Keratinocyte (primary cell): Measurements from ENCODE around the gene GOLGA2. TPM values are rescaled to one million over a fixed set of nuclear protein-coding genes. Genes with fewer than 3 reads are reported as not detected.

Experiments
- DNase-seq: peaks from one replicate; pipeline ENCODE4 v3.0.0-alpha.2; 2011; ENCODE audit warnings: low read depth, missing footprints, low spot score
- FAIRE-seq: peaks from 2 replicates; lab custom pipeline; 2011; peaks lifted over from hg19 to GRCh38; lab: Jason Lieb, UNC
- H2AFZ ChIP-seq: 2 replicates; pipeline ENCODE4 v1.6.0; 2012; ENCODE audit warnings: low read length, control low read depth, inconsistent platforms; ENCODE audit not compliant: control insufficient read depth
- H3K27ac ChIP-seq: 2 replicates; pipeline ENCODE4 v1.5.1; 2011; ENCODE audit warnings: low read length; ENCODE audit not compliant: control insufficient read depth, insufficient read depth
- H3K27me3 ChIP-seq: 3 replicates; pipeline ENCODE4 v1.6.0; 2011; ENCODE audit warnings: low read length; ENCODE audit not compliant: control insufficient read depth, insufficient read depth; ENCODE audit errors: extremely low read depth
- H3K36me3 ChIP-seq, 2 experiments: 2 replicates in 1 of 2; 3 replicates in 1 of 2; pipeline ENCODE4 v1.5.1; 2011; ENCODE audit warnings: low read length in 2 of 2, mild to moderate bottlenecking in 1 of 2; ENCODE audit not compliant: control insufficient read depth in 2 of 2, insufficient read depth in 2 of 2; ENCODE audit errors: extremely low read depth in 1 of 2
- H3K4me1 ChIP-seq: 3 replicates; pipeline ENCODE4 v1.5.1; 2011; ENCODE audit warnings: low read length; ENCODE audit not compliant: control insufficient read depth, insufficient read depth; ENCODE audit errors: extremely low read depth
- H3K4me2 ChIP-seq: 3 replicates; pipeline ENCODE4 v1.6.0; 2011; ENCODE audit warnings: low read depth, low read length; ENCODE audit not compliant: control insufficient read depth, insufficient read depth; ENCODE audit errors: extremely low read depth
- H3K4me3 ChIP-seq, 3 experiments: fragments of 200-600 bp in 1 of 3; sonication (generic) in 1 of 3; 2 replicates in 2 of 3; 3 replicates in 1 of 3; pipeline ENCODE4 v1.5.1; 2011 to 2016; ENCODE audit warnings: low read length in 3 of 3, mild to moderate bottlenecking in 3 of 3, control low read depth in 2 of 3, inconsistent platforms in 1 of 3, low read depth in 1 of 3, mixed read lengths in 1 of 3, mixed run types in 1 of 3, moderate library complexity in 1 of 3; ENCODE audit not compliant: control insufficient read depth in 2 of 3, insufficient read depth in 2 of 3; ENCODE audit errors: extremely low read depth in 1 of 3
- H3K79me2 ChIP-seq: 2 replicates; pipeline ENCODE4 v1.6.0; 2012; ENCODE audit warnings: low read length; ENCODE audit not compliant: control insufficient read depth, insufficient read depth
- H3K9ac ChIP-seq: 3 replicates; pipeline ENCODE4 v1.6.0; 2011; ENCODE audit warnings: low read length; ENCODE audit not compliant: control insufficient read depth, insufficient read depth; ENCODE audit errors: extremely low read depth
- H3K9me1 ChIP-seq: 3 replicates; pipeline ENCODE4 v1.6.0; 2011; ENCODE audit warnings: low read length; ENCODE audit not compliant: control insufficient read depth, insufficient read depth; ENCODE audit errors: extremely low read depth
- H3K9me3 ChIP-seq: 2 replicates; pipeline ENCODE4 v1.5.1; 2012; ENCODE audit warnings: low read depth, low read length; ENCODE audit not compliant: control insufficient read depth
- H4K20me1 ChIP-seq: 3 replicates; pipeline ENCODE4 v1.6.0; 2011; ENCODE audit warnings: low read length; ENCODE audit not compliant: control insufficient read depth, insufficient read depth; ENCODE audit errors: extremely low read depth
- EZH2 ChIP-seq: IDR thresholded peaks from one replicate; pipeline ENCODE4 v1.6.1; 2012; ENCODE audit warnings: inconsistent platforms, mild to moderate bottlenecking, low read length, moderate library complexity
- dilution Hi-C: fragments of 300-500 bp; cut with MboI; formaldehyde crosslinking; loops from one replicate; pipeline ENCODE4 v1.7.0; 2020; ENCODE audit warnings: low sequenced_read_pairs; ENCODE audit not compliant: extremely low pct_ligation_motif_present
- polyA plus RNA-seq, 5 experiments: library from polyadenylated mRNA; depleted of rRNA in 3 of 5; stranded (reverse) in 3 of 5; stranded (forward) in 1 of 5; unstranded in 1 of 5; fragments of >200 nt; gene quantifications; 1 replicate in 1 of 5; 2 replicates in 3 of 5; 3 replicates in 1 of 5; pipeline versions ENCODE4 v1.2.1 to v1.2.3, GENCODE V29; 2011 to 2012; ENCODE audit warnings: missing spikeins in 2 of 5, low read depth in 1 of 5, low replicate concordance in 1 of 5
- TF ChIP-seq, protein P1 (sequence below), 3 experiments: IDR thresholded peaks in 1 of 3; conservative IDR thresholded peaks in 1 of 3; optimal IDR thresholded peaks in 1 of 3; 2 replicates in 2 of 3; 3 replicates in 1 of 3; pipeline versions ENCODE3 to v1.5.1; 2011; ENCODE audit warnings: low read length in 3 of 3, mild to moderate bottlenecking in 3 of 3, moderate library complexity in 2 of 3, control low read depth in 1 of 3, inconsistent platforms in 1 of 3; ENCODE audit not compliant: insufficient read depth in 2 of 3; ENCODE audit errors: extremely low read depth in 1 of 3

GOLGA2 gene
- polyA plus RNA-seq, 1 donor (not counting 4 experiments of a cell fraction or from before 2014, with no cell fraction given) = 41.6 TPM

DNA sequence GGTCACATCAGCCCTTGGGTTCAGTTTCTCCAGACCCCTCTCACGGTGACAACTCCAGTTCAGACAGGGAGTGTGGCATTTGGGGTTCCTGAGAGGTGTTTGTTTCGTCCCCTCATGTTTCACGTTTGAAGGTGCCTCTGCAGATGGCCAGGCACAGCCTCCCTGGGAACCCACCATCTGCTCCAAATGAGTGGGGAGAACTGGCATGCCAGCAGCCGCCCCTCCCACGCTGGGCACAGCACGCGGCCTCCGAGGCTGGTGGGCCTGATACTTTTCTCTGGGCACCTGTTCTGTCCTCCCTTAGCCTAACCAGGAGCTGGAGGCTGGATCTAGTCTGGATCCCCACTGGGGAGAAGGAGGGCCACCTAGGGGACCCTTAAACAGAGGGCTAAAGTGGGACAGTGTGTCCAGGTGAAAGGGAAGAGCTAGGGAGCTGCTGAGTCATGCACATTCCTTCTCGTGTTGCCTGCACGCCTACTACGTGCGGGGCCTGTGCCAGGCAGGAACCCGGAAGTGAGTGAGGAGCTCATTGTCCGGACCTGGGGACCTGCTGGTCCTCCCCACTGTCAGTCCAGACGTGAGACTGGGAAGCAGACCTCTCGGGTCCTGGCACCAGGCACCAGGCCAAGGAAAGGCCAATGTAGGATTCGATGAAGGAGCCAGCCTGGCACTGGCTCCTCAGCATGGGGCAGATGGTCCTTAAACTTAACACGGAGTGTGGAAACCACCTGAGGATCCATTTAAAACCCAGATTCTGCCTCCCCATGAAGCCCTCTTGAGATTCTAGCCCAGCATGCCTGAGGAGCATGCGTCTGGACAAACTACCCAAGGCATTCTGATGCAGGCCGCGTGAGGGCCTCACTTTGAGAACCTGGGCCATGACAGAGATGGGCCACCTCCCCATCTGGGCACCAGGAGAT lies 61.0 kb downstream of the GOLGA2 start:
- no peaks in the 10 kb centered on the region for H3K9me3 ChIP-seq
- peaks cover 13% of the 10 kb centered on the region for H3K4me1 ChIP-seq
- no peak for FAIRE-seq
- H3K79me2 ChIP-seq = no peaks in the 10 kb centered on the region
- H3K4me3 ChIP-seq = no peak overlapping the region
- dilution Hi-C loops = no loop called here
- no peak for TF ChIP-seq EZH2
- TF ChIP-seq, protein P1, sequence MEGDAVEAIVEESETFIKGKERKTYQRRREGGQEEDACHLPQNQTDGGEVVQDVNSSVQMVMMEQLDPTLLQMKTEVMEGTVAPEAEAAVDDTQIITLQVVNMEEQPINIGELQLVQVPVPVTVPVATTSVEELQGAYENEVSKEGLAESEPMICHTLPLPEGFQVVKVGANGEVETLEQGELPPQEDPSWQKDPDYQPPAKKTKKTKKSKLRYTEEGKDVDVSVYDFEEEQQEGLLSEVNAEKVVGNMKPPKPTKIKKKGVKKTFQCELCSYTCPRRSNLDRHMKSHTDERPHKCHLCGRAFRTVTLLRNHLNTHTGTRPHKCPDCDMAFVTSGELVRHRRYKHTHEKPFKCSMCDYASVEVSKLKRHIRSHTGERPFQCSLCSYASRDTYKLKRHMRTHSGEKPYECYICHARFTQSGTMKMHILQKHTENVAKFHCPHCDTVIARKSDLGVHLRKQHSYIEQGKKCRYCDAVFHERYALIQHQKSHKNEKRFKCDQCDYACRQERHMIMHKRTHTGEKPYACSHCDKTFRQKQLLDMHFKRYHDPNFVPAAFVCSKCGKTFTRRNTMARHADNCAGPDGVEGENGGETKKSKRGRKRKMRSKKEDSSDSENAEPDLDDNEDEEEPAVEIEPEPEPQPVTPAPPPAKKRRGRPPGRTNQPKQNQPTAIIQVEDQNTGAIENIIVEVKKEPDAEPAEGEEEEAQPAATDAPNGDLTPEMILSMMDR (optimal IDR thresholded peaks at IDR 0.05 in 1 of 3, IDR thresholded peaks at IDR 0.05 in 1 of 3, conservative IDR thresholded peaks at IDR 0.05 in 1 of 3; ENCODE audit: extremely low read depth in 1 of 3, insufficient read depth in 2 of 3, low read length in 3 of 3) = no peak
- no peak overlapping the region for H3K9ac ChIP-seq
- no peaks in the 10 kb centered on the region for H3K9me1 ChIP-seq
- no peak overlapping the region for H3K27ac ChIP-seq
- DNase-seq = no peak
- H3K36me3 ChIP-seq = no peaks in the 10 kb centered on the region
- H3K27me3 ChIP-seq = peaks cover 10% of the 10 kb centered on the region
- H3K4me2 ChIP-seq = no peak overlapping the region
- H2AFZ ChIP-seq = peak overlapping the region; percentile 27
- no peaks in the 10 kb centered on the region for H4K20me1 ChIP-seq

DNA sequence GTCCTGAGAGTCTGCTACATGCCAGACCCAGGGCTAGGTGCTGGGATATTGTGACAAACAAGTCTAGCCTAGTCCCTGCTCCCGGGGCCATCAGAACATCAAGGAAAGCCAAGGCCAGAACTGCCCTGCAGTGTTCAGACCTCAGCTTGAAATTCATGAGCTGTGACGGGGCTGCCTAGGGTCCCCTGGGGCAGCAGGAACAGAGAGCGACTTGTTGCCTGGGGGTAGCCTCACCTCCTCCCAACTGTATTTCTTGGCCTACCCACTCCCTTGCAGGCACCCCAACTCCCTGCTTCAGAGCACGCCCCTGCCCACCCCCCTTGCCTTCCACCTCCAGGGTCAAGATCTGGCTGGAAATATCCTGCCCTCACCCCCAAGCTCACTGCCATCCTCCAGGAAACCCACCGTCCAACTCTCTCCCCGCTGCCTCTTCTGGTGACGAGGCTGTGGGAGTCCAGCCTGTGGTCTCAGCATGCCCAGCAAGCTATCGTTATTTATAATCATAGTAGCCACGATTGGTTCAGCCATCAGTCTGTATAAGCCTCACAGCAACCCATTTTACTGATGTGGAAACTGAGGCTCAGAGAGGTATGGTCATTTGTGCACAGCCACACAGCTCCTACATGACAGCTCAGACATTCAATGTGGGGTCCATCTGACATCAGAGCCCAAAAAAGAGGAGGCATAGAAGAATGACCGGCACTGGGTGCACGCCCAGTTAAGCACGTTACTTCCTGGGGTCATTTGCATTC lies 61.9 kb downstream of the GOLGA2 start:
- Histone ChIP-seq H4K20me1 (no peaks in the 10 kb centered on the region), H3K27ac (no peak overlapping the region), H3K4me1 (peaks cover 13% of the 10 kb centered on the region), H3K9me3 (no peaks in the 10 kb centered on the region), H3K9ac (no peak overlapping the region), H3K36me3 (no peaks in the 10 kb centered on the region), H3K4me3 (no peak overlapping the region), H2AFZ (no peak overlapping the region), H3K4me2 (no peak overlapping the region), H3K9me1 (no peaks in the 10 kb centered on the region), H3K79me2 (no peaks in the 10 kb centered on the region), H3K27me3 (peaks cover 12% of the 10 kb centered on the region)
- FAIRE-seq (no peak), DNase-seq (no peak)
- dilution Hi-C loops = no loop called here
- no peak for TF ChIP-seq EZH2
- TF ChIP-seq, protein P1 (optimal IDR thresholded peaks at IDR 0.05 in 1 of 3, IDR thresholded peaks at IDR 0.05 in 1 of 3, conservative IDR thresholded peaks at IDR 0.05 in 1 of 3; ENCODE audit: extremely low read depth in 1 of 3, insufficient read depth in 2 of 3, low read length in 3 of 3) = no peak
